GM10847 (cell line): ENCODE data around the gene SEC14L6.

Experiments used
- POLR2A ChIP-seq: IDR thresholded peaks from 2 replicates; pipeline ENCODE4 v1.6.1; 2011; ENCODE audit not compliant: insufficient read length; ENCODE audit errors: extremely low read depth

The SEC14L6 gene

GRCh38 chr22:30572840-30573593 lies 26.5 kb upstream of the SEC14L6 start:
- TF ChIP-seq POLR2A = no peak

GRCh38 chr22:30572210-30572609 lies 25.7 kb upstream of the SEC14L6 start:
- no peak for TF ChIP-seq POLR2A

- no peak for TF ChIP-seq POLR2A
These were observed 23.2 kb upstream of the SEC14L6 start for GRCh38 chr22:30569674-30570202.

- TF ChIP-seq POLR2A = no peak
These were observed 21.7 kb upstream of the SEC14L6 start for GRCh38 chr22:30568137-30568805.

- TF ChIP-seq POLR2A = no peak
These were observed 19.6 kb upstream of the SEC14L6 start for GRCh38 chr22:30566125-30566524.

- TF ChIP-seq POLR2A = no peak
These were observed 18.8 kb upstream of the SEC14L6 start for GRCh38 chr22:30565341-30565740.

- no peak for TF ChIP-seq POLR2A
These were observed 18.2 kb upstream of the SEC14L6 start for GRCh38 chr22:30564761-30565119.

GRCh38 chr22:30564045-30564760 lies 17.7 kb upstream of the SEC14L6 start:
- no peak for TF ChIP-seq POLR2A

GRCh38 chr22:30562366-30562765 lies 15.8 kb upstream of the SEC14L6 start:
- no peak for TF ChIP-seq POLR2A

- no peak for TF ChIP-seq POLR2A
These were observed 15.1 kb upstream of the SEC14L6 start for GRCh38 chr22:30561402-30562189.

- TF ChIP-seq POLR2A = no peak
These were observed 13.3 kb upstream of the SEC14L6 start for GRCh38 chr22:30559889-30560288.

- no peak for TF ChIP-seq POLR2A
These were observed 10.7 kb upstream of the SEC14L6 start for GRCh38 chr22:30557243-30557642.

GRCh38 chr22:30556388-30556787 lies 9.8 kb upstream of the SEC14L6 start:
- TF ChIP-seq POLR2A = no peak

GRCh38 chr22:30555282-30556210 lies 9.0 kb upstream of the SEC14L6 start:
- TF ChIP-seq POLR2A = no peak
